Stimulated activated naive B cell treated with anti-CD40 and anti-IgM and Interleukin-4, amounts not matched to agents 10 μg/mL and 1 μg/mL and 100 μg/mL, for 72 hours (primary cell): ENCODE measurements around the gene SCGN.

Source experiments
- ATAC-seq, 2 donors: fragments of 150-1000 bp; cut with Tn5 transposase; replicated peaks; 2 replicates each; pipeline ENCODE4 v1.10.0; 2021; ENCODE audit warnings: moderate library complexity in 1 of 2
- DNase-seq: peaks from one replicate; pipeline ENCODE4 v3.0.0; 2021
- H3K27ac Mint-ChIP-seq: one replicate; pipeline ENCODE4 v1.8.0; 2022; ENCODE audit warnings: mild to moderate bottlenecking, mixed read lengths
- H3K27me3 Mint-ChIP-seq, 2 donors: one replicate each; pipeline ENCODE4 v1.8.0; 2022; ENCODE audit warnings: mixed read lengths in 2 of 2
- H3K36me3 Mint-ChIP-seq, 2 donors: one replicate each; pipeline ENCODE4 v1.8.0; 2022; ENCODE audit warnings: mixed read lengths in 2 of 2, mild to moderate bottlenecking in 1 of 2
- H3K4me1 Mint-ChIP-seq, 2 donors: one replicate each; pipeline ENCODE4 v1.8.0; 2022; ENCODE audit warnings: mixed read lengths in 2 of 2, mild to moderate bottlenecking in 1 of 2
- H3K4me3 Mint-ChIP-seq, 2 donors: one replicate each; pipeline ENCODE4 v1.8.0; 2022; ENCODE audit warnings: mild to moderate bottlenecking in 2 of 2, mixed read lengths in 2 of 2, moderate library complexity in 1 of 2
- H3K9me3 Mint-ChIP-seq, 2 donors: one replicate each; pipeline ENCODE4 v1.8.0; 2022; ENCODE audit warnings: mixed read lengths in 2 of 2, mild to moderate bottlenecking in 1 of 2

SCGN gene

GRCh38 chr6:25655723-25656122, 3.7 kb downstream of the SCGN start:
- H3K4me1 Mint-ChIP-seq: peaks cover 0 to 7% of the 10 kb centered on the region in 2 donors
- no peak overlapping the region for H3K4me3 Mint-ChIP-seq
- no peak for DNase-seq
- H3K27me3 Mint-ChIP-seq: peaks cover 30 to 36% of the 10 kb centered on the region in 2 donors
- no peaks in the 10 kb centered on the region for H3K36me3 Mint-ChIP-seq
- H3K27ac Mint-ChIP-seq: no peak overlapping the region
- no peaks in the 10 kb centered on the region for H3K9me3 Mint-ChIP-seq
- no peak for ATAC-seq

DNA sequence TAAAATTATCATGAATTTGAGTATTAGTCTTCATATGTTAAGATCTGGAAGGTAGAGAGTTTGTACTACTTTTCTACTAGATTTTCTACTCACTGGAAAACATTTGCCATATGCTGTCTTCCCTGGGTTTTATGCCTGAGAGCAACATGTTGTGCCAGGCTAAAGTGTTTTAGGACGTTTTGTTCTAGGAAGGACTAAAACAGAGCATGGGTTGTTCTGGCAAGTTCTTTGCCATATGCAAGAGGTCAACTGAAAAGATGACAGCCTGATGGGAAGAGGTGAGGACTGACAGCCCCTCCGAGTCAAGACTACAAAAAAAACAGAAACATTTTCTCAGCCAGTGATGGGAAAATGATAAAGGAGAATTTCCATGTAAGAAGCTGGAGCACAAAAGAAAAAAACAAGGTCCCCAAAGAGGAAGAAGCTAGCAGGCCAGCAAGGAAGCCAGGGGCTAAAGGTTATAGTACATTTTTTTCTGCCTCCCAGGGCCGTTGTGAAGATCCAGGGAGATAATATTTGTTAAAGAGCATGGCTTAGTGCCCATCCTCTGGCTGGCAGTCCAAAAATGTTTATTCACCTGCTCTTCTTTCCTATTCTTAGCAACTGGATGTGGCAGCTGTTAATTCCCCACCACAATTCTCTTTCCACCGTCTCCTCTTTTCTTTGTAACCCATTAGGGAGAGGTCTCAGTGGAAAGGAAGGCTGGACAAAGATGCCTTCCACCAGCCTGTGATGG, 7.8 kb downstream of the SCGN start:
- ATAC-seq (no peak), DNase-seq (no peak)
- Mint-ChIP-seq H3K27me3 (peaks cover 17 to 20% of the 10 kb centered on the region in 2 donors), H3K4me1 (no peaks in the 10 kb centered on the region), H3K36me3 (no peaks in the 10 kb centered on the region), H3K27ac (no peak overlapping the region), H3K9me3 (peaks cover 0 to 1% of the 10 kb centered on the region in 2 donors), H3K4me3 (no peak overlapping the region)

GRCh38 chr6:25660512-25660911, 8.5 kb downstream of the SCGN start:
- H3K4me3 Mint-ChIP-seq: no peak overlapping the region
- no peaks in the 10 kb centered on the region for H3K36me3 Mint-ChIP-seq
- ATAC-seq (no peak), DNase-seq (no peak)
- peaks cover 11 to 27% of the 10 kb centered on the region in 2 donors for H3K27me3 Mint-ChIP-seq
- no peaks in the 10 kb centered on the region for H3K4me1 Mint-ChIP-seq
- no peak overlapping the region for H3K27ac Mint-ChIP-seq
- peaks cover 0 to 1% of the 10 kb centered on the region in 2 donors for H3K9me3 Mint-ChIP-seq

DNA sequence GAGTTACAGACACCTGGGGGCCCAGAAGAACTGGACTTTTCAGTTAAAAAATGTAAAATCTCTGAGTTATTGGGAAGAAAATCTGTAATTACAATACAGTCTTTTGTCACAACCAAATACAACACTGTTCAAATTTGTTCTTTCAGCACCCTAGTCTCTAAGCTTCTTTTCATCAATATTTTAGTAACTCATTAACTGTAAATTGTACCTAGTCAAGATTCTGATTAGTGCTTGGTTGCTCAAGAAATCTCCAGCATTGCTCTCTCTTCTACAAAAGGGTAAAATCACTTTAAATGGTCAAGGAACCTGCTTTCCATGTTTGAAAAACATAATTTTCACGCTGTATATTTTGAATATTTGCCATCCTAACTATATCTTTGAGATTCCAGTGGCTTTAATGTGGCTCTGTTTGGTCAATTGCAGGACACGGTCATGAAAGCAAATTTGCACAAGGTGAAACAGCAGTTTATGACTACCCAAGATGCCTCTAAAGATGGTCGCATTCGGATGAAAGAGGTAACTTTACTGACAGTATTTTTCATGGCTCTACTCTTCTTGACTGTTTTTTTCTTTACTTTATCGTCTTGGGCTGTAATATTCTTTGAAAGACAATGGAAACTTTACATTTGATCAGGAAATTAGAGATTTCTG, 9.2 kb downstream of the SCGN start:
- Mint-ChIP-seq H3K36me3 (no peaks in the 10 kb centered on the region), H3K4me3 (no peak overlapping the region), H3K9me3 (peaks cover 0 to 1% of the 10 kb centered on the region in 2 donors), H3K27me3 (peaks cover 11 to 28% of the 10 kb centered on the region in 2 donors), H3K27ac (no peak overlapping the region), H3K4me1 (no peaks in the 10 kb centered on the region)
- ATAC-seq: no peak
- DNase-seq: no peak

GRCh38 chr6:25665455-25665854, 13.4 kb downstream of the SCGN start:
- Mint-ChIP-seq H3K36me3 (no peaks in the 10 kb centered on the region), H3K9me3 (peaks cover 0 to 1% of the 10 kb centered on the region in 2 donors), H3K4me1 (no peaks in the 10 kb centered on the region), H3K27ac (no peak overlapping the region), H3K27me3 (peaks cover 17 to 24% of the 10 kb centered on the region in 2 donors), H3K4me3 (no peak overlapping the region)
- DNase-seq: no peak
- ATAC-seq: no peak

- H3K4me3 Mint-ChIP-seq: no peak overlapping the region
- H3K27ac Mint-ChIP-seq: no peak overlapping the region
- peaks cover 16 to 19% of the 10 kb centered on the region in 2 donors for H3K27me3 Mint-ChIP-seq
- H3K36me3 Mint-ChIP-seq: no peaks in the 10 kb centered on the region
- ATAC-seq: no peak
- no peak for DNase-seq
- no peaks in the 10 kb centered on the region for H3K4me1 Mint-ChIP-seq
- H3K9me3 Mint-ChIP-seq: no peaks in the 10 kb centered on the region
These were observed 17.4 kb downstream of the SCGN start for GRCh38 chr6:25669413-25669812.

DNA sequence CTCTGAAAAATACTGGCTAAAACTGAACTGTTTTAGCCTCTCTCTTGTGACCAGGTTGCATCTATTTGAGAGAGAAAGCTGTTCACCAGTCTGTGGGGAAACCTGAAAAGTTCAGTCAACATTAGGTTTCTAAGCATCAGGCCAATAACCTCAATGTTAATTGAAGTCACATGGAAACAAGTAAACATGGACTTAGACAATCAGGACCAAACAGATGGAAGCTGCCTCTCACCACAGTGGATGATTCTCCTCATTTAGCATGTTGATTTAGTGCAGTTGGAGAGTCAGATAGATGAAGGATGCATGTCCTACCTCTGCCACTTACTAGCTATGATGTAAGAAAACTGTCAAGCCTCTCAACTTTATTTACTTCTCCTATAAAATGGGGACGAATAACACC, 18.2 kb downstream of the SCGN start:
- Mint-ChIP-seq H3K4me1 (no peaks in the 10 kb centered on the region), H3K27ac (no peak overlapping the region), H3K4me3 (no peak overlapping the region), H3K27me3 (peaks cover 14 to 16% of the 10 kb centered on the region in 2 donors), H3K9me3 (no peaks in the 10 kb centered on the region), H3K36me3 (no peaks in the 10 kb centered on the region)
- no peak for ATAC-seq
- no peak for DNase-seq

GRCh38 chr6:25670793-25671513, 18.9 kb downstream of the SCGN start:
- Mint-ChIP-seq H3K27me3 (peaks cover 10 to 16% of the 10 kb centered on the region in 2 donors), H3K9me3 (no peaks in the 10 kb centered on the region), H3K4me1 (no peaks in the 10 kb centered on the region), H3K27ac (no peak overlapping the region), H3K4me3 (no peak overlapping the region), H3K36me3 (no peaks in the 10 kb centered on the region)
- ATAC-seq: no peak
- DNase-seq: no peak

- Mint-ChIP-seq H3K36me3 (no peaks in the 10 kb centered on the region), H3K4me1 (no peaks in the 10 kb centered on the region), H3K4me3 (no peak overlapping the region), H3K27me3 (peaks cover 10 to 16% of the 10 kb centered on the region in 2 donors), H3K9me3 (no peaks in the 10 kb centered on the region), H3K27ac (no peak overlapping the region)
- DNase-seq: no peak
- no peak for ATAC-seq
These were observed 19.6 kb downstream of the SCGN start for GRCh38 chr6:25671652-25672051.

DNA sequence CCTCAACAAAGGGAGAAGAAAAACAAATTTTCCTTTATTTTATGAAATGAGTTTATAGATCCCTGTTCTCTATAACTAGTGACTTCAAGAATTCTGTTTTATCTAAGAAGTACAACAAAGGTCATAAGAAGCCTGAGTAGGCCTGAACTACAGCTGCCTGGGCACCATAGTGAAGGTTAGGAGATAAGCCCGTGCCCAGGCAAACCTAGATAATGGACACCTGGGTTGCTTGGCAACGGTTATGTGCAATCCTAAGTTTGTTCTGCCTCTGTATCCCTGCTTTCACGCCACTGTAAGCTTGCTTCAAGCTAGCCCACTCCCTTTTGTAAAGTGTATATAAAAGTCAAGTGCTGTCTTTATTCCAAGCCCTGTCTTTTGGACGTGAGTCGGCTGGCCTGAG, 23.2 kb downstream of the SCGN start:
- H3K4me3 Mint-ChIP-seq: no peak overlapping the region
- no peak for DNase-seq
- no peaks in the 10 kb centered on the region for H3K36me3 Mint-ChIP-seq
- no peak overlapping the region for H3K27ac Mint-ChIP-seq
- H3K9me3 Mint-ChIP-seq: no peaks in the 10 kb centered on the region
- no peaks in the 10 kb centered on the region for H3K4me1 Mint-ChIP-seq
- ATAC-seq: no peak
- H3K27me3 Mint-ChIP-seq: peaks cover 6 to 17% of the 10 kb centered on the region in 2 donors

GRCh38 chr6:25676775-25677174, 24.8 kb downstream of the SCGN start:
- no peak for ATAC-seq
- no peak overlapping the region for H3K27ac Mint-ChIP-seq
- peaks cover 9 to 19% of the 10 kb centered on the region in 2 donors for H3K27me3 Mint-ChIP-seq
- H3K4me3 Mint-ChIP-seq: no peak overlapping the region
- DNase-seq: no peak
- no peaks in the 10 kb centered on the region for H3K9me3 Mint-ChIP-seq
- H3K4me1 Mint-ChIP-seq: no peaks in the 10 kb centered on the region
- no peaks in the 10 kb centered on the region for H3K36me3 Mint-ChIP-seq

DNA sequence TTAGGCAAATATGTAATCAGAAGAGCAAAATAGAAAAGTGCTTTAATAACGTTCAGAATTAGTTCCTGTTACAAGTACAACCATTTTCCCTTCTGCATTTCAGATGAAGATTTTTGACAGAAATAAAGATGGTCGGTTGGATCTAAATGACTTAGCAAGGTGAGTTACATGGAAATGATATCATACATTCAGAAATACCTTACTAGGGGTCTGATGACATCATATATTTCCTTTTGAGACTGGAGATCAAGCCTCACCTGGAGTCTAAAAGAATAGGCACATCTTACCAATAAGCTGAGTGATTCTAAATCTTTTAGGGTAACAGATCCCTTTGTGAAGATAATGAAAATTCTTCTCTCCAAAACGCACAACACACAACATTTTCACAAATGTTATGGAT, 29.8 kb downstream of the SCGN start:
- Mint-ChIP-seq H3K4me3 (no peak overlapping the region), H3K27me3 (peaks cover 4 to 11% of the 10 kb centered on the region in 2 donors), H3K4me1 (no peaks in the 10 kb centered on the region), H3K9me3 (peaks cover 0 to 4% of the 10 kb centered on the region in 2 donors), H3K27ac (no peak overlapping the region), H3K36me3 (no peaks in the 10 kb centered on the region)
- ATAC-seq (no peak), DNase-seq (no peak)

DNA sequence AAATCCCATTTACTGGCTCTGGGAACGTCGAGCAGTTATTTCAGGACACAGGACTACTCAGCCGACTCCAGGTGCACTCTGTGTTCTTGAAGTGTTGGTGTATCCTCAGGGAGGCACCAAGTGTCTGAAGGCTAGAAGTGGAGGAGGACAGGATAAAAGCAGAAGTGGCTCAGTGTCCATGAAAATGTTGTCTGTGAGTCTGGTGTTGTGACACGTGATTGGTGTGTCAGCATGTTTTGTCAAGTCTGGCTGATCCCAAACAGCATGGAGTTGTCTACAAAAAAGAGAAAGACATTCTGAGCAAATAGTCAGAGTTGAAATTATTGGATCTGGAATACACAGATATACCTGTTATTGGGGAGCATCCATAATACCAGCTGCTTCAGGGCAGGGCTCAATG, 30.3 kb downstream of the SCGN start:
- no peak overlapping the region for H3K4me3 Mint-ChIP-seq
- H3K27me3 Mint-ChIP-seq: peaks cover 4 to 11% of the 10 kb centered on the region in 2 donors
- H3K27ac Mint-ChIP-seq: no peak overlapping the region
- H3K4me1 Mint-ChIP-seq: no peaks in the 10 kb centered on the region
- H3K9me3 Mint-ChIP-seq: peaks cover 0 to 4% of the 10 kb centered on the region in 2 donors
- H3K36me3 Mint-ChIP-seq: no peaks in the 10 kb centered on the region
- no peak for DNase-seq
- no peak for ATAC-seq

- Mint-ChIP-seq H3K9me3 (peaks cover 0 to 4% of the 10 kb centered on the region in 2 donors), H3K4me1 (no peaks in the 10 kb centered on the region), H3K36me3 (no peaks in the 10 kb centered on the region), H3K4me3 (no peak overlapping the region), H3K27me3 (peaks cover 11 to 14% of the 10 kb centered on the region in 2 donors), H3K27ac (no peak overlapping the region)
- ATAC-seq (no peak), DNase-seq (no peak)
These were observed 32.5 kb downstream of the SCGN start for GRCh38 chr6:25684565-25684964.

DNA sequence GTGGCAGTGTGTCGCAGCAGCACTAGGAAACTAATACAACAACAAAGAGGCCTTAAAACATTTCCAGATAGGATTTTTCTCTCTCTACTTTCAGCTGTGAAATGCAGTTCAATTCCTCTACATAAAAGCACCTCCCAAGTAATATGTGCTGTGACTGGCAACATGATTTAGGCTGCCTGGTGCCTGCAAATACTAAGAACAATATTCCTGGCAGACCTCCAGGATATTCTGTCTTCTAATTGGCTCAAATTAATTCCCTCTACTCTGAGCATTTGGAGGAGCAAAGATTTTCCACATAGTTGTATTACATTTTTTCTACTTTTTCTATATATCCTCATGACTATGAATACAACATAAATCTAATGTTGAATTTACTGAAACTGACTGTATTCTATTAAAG, 33.2 kb downstream of the SCGN start:
- ATAC-seq: no peak
- Mint-ChIP-seq H3K27ac (no peak overlapping the region), H3K9me3 (peaks cover 0 to 4% of the 10 kb centered on the region in 2 donors)

More for the DNA sequence above, 33.2 kb downstream of the SCGN start:
- H3K4me1 Mint-ChIP-seq: no peaks in the 10 kb centered on the region
- H3K36me3 Mint-ChIP-seq: no peaks in the 10 kb centered on the region
- H3K4me3 Mint-ChIP-seq: no peak overlapping the region
- peaks cover 16 to 21% of the 10 kb centered on the region in 2 donors for H3K27me3 Mint-ChIP-seq
- no peak for DNase-seq
